Astrocyte of the cerebellum (primary cell): ENCODE measurements around the gene C17orf100.

ENCODE experiments used
- DNase-seq: peaks from one replicate; pipeline ENCODE4 v3.0.0-alpha.2; 2011; ENCODE audit warnings: low read depth
- H3K4me3 ChIP-seq: 2 replicates; pipeline ENCODE4 v1.5.1; 2011; ENCODE audit warnings: mild to moderate bottlenecking, low read depth, low read length, moderate library complexity
- in situ Hi-C: cut with HindIII; loops from 2 replicates; pipeline ENCODE4 v1.10.0; 2017; ENCODE audit warnings: low sequenced_read_pairs
- TF ChIP-seq, protein P1 (sequence below): IDR thresholded peaks from 2 replicates; pipeline ENCODE4 v1.5.1; 2012; ENCODE audit warnings: low read length, low read depth, moderate library complexity, mild to moderate bottlenecking; ENCODE audit errors: missing control alignments

The C17orf100 gene

DNA sequence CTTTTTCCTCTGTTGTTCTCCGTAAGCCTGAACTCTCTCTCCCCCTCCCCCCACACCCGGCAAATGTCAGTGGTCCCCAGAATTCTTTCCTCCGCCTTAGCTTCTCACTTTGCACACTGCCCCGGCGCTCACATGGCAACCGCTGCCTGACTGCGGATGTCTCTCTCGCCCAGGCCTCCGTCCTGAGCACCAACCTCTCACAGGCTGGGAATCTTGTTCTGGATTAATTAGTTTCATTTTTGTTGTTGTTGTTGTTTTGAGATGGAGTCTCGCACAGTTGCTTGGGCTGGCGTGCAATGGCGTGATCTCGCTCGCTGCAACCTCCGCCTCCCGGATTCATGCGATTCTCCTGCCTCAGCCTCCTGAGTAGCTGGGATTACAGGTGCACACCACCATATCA lies 16.7 kb downstream of the C17orf100 start:
- no peak overlapping the region for H3K4me3 ChIP-seq
- in situ Hi-C loops: no loop called here
- no peak for DNase-seq
- TF ChIP-seq, protein P1, sequence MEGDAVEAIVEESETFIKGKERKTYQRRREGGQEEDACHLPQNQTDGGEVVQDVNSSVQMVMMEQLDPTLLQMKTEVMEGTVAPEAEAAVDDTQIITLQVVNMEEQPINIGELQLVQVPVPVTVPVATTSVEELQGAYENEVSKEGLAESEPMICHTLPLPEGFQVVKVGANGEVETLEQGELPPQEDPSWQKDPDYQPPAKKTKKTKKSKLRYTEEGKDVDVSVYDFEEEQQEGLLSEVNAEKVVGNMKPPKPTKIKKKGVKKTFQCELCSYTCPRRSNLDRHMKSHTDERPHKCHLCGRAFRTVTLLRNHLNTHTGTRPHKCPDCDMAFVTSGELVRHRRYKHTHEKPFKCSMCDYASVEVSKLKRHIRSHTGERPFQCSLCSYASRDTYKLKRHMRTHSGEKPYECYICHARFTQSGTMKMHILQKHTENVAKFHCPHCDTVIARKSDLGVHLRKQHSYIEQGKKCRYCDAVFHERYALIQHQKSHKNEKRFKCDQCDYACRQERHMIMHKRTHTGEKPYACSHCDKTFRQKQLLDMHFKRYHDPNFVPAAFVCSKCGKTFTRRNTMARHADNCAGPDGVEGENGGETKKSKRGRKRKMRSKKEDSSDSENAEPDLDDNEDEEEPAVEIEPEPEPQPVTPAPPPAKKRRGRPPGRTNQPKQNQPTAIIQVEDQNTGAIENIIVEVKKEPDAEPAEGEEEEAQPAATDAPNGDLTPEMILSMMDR: no peak

DNA sequence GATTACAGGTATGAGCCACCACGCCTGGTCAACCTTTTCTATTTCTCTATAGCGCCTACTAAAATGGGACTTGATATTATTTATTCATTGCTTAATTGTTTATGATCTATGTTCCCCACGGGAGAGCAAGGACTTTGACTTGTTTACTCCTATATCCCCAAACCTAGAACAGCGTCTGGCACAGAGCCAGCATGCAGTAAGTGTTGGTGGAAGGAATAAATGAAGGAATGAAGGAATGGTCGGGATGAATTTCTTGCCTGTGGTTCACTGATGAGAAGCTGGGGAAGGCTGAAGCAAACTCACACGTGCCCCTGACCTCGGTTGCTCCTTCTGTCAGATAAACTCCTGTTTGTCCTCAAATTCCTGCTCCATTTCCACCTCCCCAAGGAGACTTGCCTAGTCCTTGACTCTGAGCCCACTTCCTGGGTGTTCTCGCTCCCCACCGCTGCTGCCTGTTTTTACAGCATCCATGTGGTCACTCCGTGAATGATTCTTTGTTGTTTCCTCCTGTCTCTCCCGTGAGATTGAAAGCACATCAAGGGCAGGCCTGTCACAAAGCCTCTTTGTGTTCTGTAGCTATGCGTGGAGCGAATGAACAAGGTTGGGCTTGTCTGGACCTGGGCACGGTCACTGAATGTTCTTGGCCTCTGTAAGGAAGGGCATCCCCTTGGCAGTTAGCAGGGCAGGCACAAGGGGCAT lies 17.3 kb downstream of the C17orf100 start:
- no peak for DNase-seq
- no peak overlapping the region for H3K4me3 ChIP-seq
- TF ChIP-seq, protein P1: no peak
- in situ Hi-C loops: no loop called here

DNA sequence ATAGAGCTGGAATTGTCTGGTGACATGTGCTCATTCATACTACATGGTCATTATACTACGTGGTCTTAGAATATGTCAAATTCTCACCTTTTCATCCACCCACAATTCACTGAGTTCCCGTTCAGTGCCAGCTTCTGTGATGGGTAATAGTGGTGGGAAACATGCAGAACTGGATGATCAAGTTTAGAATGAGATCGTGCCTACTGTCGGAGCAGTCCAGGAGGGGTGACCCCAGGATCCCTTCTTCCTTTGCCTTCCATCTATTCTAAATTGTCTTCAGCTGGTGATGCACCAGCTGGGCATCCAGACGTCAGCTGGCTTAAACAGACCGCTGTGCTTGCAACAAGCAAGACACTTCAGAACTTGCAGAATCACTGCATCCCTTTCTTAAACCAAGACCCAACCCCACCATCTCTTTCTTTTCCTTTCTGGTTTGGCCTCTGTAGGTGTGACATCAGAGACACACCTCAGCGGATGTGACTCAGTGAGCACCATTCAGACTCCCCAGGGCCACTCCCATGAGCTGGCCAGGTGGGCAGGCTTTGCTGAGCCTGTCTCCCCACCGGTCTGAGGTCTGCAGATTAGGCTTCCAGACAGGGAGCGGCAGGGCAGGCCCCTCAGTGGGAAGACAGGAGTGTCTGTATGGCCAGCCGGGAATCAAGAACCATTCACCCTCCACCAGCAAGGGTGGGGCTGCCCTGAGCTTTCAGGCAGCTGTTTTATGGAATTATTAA lies 18.1 kb downstream of the C17orf100 start:
- in situ Hi-C loops: no loop called here
- TF ChIP-seq, protein P1: no peak
- no peak overlapping the region for H3K4me3 ChIP-seq
- DNase-seq: no peak

DNA sequence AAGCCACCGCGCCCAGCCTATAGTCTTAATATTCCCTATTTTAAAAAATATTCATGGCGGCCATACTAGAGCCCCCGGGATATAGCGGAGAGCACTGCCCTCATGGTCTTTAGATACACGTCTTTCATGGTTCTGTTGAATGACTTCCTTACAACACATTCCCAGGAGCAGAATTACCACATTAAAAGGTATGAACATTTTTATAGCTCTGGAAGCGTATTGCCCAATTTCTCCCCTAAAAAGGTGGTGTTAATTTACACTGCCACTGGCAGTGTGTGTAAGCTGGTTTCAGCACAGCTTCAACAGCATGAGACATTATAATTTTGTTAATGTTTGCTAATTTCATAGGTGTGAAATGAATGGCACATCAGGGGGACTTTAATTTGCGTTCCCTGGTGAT lies 19.0 kb downstream of the C17orf100 start:
- TF ChIP-seq, protein P1: no peak
- in situ Hi-C loops: no loop called here
- DNase-seq: no peak
- H3K4me3 ChIP-seq: no peak overlapping the region

DNA sequence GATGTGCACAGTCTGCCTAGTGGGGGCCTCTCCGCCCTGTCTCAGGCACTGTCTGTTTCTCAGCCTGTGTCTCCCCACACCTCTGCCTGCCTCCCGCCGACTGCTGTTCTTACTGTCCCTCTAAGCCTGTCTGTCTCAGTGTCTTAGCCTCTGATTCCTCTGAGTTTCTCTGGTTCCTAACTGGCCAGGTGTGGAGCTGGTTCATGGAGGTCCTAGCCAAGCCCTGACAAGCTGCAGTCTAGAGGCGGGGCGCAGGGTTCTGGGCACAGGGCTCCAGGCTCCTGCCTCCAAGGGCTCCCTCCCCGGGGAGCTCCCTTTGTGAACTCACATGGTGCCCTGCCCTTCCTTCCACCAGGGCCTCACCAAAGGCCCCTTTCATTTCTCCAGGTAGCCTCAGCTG lies 19.4 kb downstream of the C17orf100 start:
- in situ Hi-C loops: no loop called here
- TF ChIP-seq, protein P1: no peak

DNA sequence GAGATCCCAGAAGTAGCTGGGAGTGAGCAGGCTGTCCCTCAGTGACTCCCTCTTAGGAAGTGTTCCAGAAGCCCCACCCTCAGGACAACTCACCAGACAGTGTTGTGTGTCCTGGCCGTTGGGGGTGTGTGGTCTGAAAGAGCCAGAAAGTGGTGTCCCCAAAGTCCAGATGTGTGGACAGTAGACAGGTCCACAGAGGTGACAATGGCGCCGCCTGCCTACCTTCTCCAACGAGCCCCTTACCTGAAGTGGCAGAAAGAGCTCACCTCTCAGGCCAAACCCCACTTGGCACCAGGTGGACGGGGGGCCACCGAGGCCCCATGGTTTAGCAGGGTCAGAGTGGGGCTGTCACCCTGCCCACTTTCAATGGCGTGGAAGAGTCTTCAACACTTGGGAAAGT lies 19.9 kb downstream of the C17orf100 start:
- TF ChIP-seq, protein P1: no peak
- in situ Hi-C loops: no loop called here
- no peak for DNase-seq
- no peak overlapping the region for H3K4me3 ChIP-seq

More for the DNA sequence above, 19.4 kb downstream of the C17orf100 start:
- no peak for DNase-seq
- H3K4me3 ChIP-seq: no peak overlapping the region
